HG02642 (cell line): Measurements from ENCODE around the gene WTAP.
"Not testable (repeated sequence)": the region's sequence is repeated elsewhere in the genome, so short reads cannot be mapped to it uniquely, and the experiment has no call there.

Experiments used
- ATAC-seq: cut with Tn5 transposase; IDR thresholded peaks from one replicate; pipeline ENCODE4 v1.9.1; 2021; ENCODE audit warnings: mild to moderate bottlenecking; ENCODE audit not compliant: unreplicated experiment, poor library complexity

WTAP gene

GRCh38 chr6:159693128-159693893 lies 34.0 kb upstream of the WTAP start, which contains the start of gene SOD2:
Gene SOD2, minus strand, starts transcription at chr6:159693241. Its CDS starts 74 bp downstream, at chr6:159693167.
- peak; percentile 82 for ATAC-seq

GRCh38 chr6:159693894-159694545 lies 33.3 kb upstream of the WTAP start:
- peak; percentile 1 for ATAC-seq

- no peak for ATAC-seq
These were observed 31.3 kb upstream of the WTAP start for GRCh38 chr6:159695984-159696383.

GRCh38 chr6:159700970-159701369 lies 26.3 kb upstream of the WTAP start:
- no peak for ATAC-seq

- ATAC-seq = no peak
These were observed 25.8 kb upstream of the WTAP start for GRCh38 chr6:159701413-159701999.

GRCh38 chr6:159710603-159711002 lies 16.7 kb upstream of the WTAP start:
- not testable (repeated sequence) for ATAC-seq

GRCh38 chr6:159712389-159712788 lies 14.9 kb upstream of the WTAP start:
- ATAC-seq = not testable (repeated sequence)

GRCh38 chr6:159713984-159714383 lies 13.3 kb upstream of the WTAP start:
- no peak for ATAC-seq

- no peak for ATAC-seq
These were observed 12.9 kb upstream of the WTAP start for GRCh38 chr6:159714404-159714803.

- no peak for ATAC-seq
These were observed 12.1 kb upstream of the WTAP start for GRCh38 chr6:159715166-159715565.

- no peak for ATAC-seq
These were observed 11.7 kb upstream of the WTAP start for GRCh38 chr6:159715605-159716004.

GRCh38 chr6:159716247-159717096 lies 10.8 kb upstream of the WTAP start:
- ATAC-seq = no peak

GRCh38 chr6:159718634-159719033 lies 8.7 kb upstream of the WTAP start:
- no peak for ATAC-seq

- no peak for ATAC-seq
These were observed 8.0 kb upstream of the WTAP start for GRCh38 chr6:159719287-159719686.

- ATAC-seq = no peak
These were observed 6.6 kb upstream of the WTAP start for GRCh38 chr6:159720708-159721107.

GRCh38 chr6:159721981-159722380 lies 5.3 kb upstream of the WTAP start:
- ATAC-seq = not testable (repeated sequence)

- no peak for ATAC-seq
These were observed 4.7 kb upstream of the WTAP start for GRCh38 chr6:159722655-159723054.

- ATAC-seq = no peak
These were observed 4.0 kb upstream of the WTAP start for GRCh38 chr6:159723259-159723658.

- no peak for ATAC-seq
These were observed 2.5 kb upstream of the WTAP start for GRCh38 chr6:159724778-159725177.

- ATAC-seq = not testable (repeated sequence)
These were observed 2.1 kb upstream of the WTAP start for GRCh38 chr6:159725208-159725607.
